NCI-H82 treated with DMSO at 0.1 percent for 48 hours (cell line): ENCODE data around the gene DST.

ENCODE experiments used
- DNase-seq: peaks from one replicate; lab custom pipeline; 2025; ENCODE audit not compliant: unreplicated experiment; lab: John Stamatoyannopoulos, UW

DST gene

DNA sequence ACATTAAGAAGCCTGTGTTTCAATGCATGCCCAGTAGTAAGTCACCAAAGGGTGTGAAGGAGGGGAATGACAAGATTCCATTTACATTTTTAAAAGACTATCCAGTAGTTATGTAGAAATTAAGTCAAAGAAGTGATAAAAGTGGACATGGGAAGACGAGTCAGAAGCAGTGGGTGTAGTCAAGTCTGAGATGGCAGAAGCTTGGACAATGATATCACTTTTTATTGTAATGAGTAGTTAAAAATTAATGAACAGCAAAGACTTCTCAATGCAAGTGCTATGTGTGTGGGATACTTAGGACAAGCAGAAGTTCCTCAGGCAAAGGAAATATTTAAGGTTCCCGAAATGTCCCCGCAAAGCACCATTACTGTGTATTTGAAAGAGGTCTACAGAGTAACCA is 156.0 kb downstream of the DST start:
- no peak for DNase-seq

DNA sequence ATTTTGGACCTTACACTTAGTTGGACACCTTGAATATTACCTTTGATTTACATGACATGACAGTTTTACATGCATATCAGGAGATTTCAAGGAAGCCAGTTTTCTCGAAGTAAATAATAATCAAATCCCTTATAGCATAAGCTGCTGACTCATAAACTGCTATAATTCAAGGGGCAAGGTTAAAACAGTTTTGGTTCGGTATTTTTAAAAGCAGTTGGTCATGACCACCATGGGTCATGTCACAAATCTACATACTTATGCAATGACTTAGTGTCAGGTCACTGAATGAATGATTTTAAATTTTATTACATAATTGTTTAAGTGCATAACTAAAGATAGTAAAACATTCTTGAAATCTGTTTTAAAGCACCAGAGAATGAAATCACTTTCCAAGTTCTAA is 158.0 kb downstream of the DST start:
- no peak for DNase-seq

DNA sequence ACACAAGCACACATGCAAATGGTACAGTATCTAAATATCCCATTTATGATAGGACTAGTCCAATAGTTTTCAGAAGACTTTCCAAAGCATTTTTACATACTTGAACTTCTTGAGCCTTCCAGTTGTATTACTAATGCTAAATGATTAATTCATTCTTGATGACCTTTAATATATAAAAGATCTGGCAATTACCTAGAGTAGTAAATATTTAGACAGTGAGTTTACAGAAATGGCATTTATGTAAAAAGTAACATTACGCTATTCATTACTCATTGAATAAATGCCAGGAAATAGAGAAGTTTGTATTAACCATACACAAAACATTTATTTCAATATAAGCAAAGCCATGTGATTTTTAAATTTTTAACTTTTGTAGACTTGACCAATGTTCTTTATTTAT is 158.8 kb downstream of the DST start:
- DNase-seq = no peak

DNA sequence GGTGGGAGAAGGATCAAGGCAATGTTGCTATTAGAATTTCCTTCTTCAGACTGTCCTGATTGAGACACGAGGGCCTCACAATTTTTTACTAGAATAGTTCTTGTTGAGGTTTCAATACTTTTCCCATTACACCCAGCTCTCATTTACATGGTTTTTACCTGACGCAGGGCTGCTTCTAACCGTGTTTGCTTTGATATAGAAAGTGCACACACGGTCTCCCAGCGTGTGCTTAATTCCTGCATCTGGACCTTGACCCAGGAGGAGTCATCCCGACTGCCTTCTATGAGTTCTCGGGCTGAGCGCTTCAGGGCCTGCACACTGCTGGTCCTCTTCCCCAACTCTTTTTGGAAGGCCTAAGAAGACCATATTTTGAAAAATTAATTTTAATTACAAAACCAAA is 160.2 kb downstream of the DST start:
- no peak for DNase-seq

DNA sequence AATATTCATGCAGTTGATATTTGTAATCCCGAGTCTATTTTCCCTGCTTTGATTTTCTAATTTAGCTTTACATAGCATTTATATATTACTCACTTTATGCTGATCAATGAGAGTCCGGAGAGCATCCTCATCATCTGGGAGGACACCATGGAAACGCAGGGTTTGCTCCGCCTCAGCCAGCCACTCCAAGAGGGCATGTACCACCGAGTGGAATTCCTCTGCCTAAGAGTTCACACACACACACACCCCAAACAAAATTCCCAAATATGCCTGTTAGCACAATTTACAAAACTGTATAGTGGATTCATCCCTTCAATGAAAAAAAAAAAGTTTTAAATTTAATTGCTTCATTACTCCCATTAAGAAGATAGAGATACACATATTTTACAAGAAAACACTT is 160.7 kb downstream of the DST start:
- no peak for DNase-seq

DNA sequence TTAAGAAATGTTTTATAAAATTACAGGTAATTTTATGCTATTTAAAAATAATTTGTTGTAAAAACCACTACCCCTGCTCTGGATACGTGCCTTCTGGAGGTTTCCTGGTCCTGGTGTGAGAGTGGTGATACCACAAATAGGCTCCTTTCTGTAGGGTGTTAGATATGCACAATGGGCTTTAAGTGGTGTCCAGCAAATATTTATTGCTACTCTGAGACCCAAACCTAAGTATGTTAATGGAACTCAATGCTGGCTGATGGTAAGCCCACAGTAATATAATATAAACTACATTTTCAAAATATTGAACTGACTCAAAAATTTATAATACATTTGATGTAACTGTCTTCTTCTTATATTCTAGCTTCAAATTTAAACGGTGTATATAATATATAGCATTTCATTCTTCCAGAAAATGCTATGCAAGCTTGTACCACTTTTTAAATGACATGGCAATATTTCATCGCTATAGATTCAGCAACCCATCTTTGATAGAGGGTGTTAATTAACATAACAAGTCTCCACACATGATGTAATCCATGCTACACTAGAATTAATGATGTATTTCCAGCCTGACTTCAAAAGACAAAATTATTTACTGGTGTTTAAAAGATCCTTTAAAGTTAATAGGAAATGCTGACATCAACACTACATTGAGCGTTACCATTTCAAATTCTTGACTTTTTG is 161.9 kb downstream of the DST start:
- DNase-seq = no peak

DNA sequence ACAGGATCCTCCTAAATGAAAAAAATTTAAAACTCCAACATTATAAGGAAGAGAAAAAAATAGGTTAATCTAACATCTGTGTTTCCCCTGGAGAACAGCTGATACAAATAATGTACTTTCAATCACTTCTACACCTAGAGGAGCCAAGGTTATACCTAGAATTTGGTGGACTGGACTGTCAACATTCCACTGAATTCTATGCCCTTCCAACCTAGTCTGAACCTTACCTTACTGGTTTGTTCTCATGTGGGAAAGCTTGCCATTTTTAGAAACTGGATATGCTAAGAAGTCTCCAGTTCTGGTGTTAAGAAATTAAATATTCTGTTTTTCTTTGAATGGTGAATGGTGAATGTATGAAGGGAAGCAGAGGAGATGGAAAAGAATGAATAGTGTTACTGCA is 162.4 kb downstream of the DST start:
- no peak for DNase-seq

DNA sequence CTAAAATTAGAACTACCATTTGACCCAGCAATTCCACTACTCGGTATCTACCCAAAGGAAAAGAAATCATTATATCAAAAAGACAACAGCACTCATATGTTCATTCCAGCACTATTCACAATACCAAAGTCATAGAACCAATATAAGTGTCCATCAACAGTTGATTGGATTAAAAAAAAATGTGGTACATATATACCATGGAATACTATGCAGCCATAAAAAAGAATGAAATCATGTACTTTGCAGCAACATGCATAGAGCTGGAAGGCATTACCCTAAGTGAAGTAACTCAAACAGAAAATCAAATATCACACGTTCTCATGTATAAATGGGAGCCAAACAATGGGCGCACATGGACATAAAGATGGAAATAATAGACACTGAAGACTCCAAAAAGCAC is 163.3 kb downstream of the DST start:
- no peak for DNase-seq

DNA sequence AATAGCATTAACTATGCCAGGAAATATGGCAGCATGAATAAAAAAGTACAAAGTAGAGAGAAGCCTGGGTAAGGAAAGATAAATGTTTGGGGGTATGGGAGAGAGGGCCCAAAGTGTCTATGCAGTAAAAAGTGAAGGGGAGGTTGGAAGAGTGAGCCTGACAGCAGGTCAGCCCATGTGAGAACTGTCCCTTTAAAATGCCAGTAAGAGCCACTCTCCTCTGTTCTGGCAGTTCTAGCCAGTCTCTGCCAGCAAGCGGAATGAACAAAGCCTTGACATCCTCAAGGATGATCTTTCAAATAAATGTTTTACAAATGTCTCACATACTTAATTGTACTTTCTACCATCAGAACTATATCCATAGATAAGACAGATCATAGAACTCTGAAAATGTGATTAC is 164.5 kb downstream of the DST start:
- DNase-seq = no peak

DNA sequence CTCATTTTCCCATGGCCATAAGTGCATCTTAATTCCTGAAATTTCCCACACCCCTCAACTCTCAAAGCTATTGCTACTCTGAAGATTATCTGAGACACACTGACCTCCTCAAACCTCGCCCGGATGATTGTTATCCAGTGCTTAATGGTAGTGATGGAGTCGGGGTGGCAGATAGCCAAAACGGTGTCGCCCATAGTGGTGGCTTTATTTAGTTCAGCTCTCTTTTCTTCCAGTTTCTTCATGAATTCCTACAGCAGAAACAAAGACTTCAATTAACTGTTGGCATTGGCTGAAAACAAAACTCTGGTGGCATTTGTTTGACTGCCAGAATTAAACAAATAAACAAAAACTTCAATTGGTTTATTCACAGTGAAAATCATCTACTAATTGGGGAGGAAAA is 165.4 kb downstream of the DST start:
- DNase-seq = no peak

DNA sequence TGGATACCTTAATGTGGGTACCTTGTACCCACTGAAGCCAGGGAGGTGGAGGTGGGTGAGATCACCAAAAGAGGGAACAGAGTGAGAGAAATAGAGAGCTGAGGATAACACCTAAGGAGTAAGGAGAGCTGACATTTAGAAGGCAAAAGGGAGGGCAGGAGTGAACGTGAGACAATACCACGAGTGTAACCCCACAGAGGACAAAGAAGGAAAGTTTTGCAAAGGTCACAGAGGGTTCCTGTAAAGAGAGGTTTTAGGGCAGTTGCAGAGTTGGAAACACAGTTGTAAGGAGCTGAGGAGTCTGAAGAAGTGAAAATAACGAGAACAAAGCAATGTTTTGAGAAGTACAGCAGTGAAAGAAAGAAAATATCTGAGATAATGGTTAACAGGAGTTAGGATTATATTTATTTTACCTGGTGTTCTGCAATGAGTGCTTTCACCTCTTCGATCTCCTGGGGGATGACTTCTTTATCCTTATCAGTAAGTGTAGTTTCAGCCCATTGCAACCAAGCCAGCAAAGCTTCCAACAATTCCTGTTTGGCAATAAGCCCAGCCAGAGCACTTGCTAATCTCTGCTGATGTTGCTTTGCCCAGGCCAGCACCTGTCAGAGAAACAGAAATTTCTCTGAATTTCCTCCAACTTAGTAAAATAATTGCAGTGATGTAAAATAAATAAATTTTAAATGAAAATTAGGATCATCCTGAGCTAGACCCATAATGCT is 166.8 kb downstream of the DST start:
- no peak for DNase-seq

DNA sequence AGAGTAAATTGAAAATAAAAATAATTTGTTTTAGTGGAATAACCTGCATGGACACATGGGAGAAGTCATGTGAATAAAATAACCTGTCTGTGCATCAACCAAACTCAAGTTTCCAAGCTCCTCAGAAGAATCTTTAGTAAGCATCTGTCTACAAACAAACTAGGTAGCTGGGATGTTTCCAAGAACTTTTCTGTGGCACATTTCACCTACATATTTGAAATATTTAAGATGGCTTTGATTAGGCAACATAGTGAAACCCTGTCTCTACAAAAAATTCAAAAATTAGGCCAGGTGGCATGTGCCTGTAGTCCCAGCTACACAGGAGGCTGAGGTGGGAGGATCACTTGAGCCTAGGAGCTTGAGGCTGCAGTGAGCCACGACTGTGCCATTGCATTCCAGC is 168.2 kb downstream of the DST start:
- DNase-seq = no peak

DNA sequence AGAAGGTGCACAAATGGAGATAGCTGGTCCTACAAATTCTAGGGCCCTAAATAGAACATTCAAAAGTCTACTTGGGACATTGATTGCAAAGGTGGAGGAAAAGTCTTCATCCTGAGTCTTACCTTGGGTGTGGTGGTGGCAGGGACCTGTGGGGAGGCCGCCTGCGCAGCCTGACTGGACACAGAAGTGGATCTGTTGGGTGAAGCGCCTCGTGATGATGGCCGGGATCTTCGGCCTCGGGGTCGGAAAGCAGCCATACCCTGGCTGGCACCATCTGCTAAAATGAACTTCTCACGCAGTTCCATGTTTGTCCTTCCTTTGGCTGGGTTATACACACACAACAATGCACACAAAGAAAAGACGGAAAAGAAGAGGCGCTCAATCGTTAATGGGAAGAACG is 179.2 kb downstream of the DST start:
- DNase-seq = no peak

DNA sequence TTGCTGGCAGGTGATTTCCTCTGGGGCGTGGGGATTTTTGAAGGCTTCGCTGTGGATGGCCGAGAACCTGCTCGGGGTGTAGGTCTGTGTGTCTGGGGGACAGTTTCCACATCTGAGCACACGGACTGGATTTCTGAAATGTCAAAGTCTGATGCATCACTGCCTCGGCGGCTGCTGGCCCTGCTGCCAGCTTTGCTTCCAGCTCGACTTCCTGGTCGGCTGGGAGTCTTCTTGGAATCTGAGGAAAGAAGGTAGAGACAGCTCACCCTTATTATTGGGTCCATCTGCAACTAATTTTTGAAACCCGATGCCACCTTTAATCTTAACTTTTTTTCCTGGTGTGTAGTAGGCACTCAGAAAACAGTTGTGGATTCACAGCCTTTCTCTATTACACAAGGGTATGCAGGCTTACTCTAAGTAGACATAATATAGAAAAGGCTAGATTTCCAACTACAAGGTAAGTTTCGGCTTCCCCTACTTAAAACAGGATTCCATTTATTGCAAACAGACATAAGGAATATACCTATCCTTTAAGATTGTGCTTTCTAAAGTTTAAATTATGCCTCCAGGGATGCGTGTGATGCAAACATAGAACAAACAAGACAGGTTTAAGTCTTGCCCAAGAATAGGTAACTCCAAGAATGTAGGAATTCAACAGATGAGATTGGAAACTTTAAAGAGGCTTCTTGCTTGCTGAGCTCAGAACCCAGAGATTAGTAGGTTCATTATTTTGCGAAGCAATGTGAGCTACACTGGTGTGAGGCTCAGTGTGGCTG is 183.5 kb downstream of the DST start:
- DNase-seq = no peak

DNA sequence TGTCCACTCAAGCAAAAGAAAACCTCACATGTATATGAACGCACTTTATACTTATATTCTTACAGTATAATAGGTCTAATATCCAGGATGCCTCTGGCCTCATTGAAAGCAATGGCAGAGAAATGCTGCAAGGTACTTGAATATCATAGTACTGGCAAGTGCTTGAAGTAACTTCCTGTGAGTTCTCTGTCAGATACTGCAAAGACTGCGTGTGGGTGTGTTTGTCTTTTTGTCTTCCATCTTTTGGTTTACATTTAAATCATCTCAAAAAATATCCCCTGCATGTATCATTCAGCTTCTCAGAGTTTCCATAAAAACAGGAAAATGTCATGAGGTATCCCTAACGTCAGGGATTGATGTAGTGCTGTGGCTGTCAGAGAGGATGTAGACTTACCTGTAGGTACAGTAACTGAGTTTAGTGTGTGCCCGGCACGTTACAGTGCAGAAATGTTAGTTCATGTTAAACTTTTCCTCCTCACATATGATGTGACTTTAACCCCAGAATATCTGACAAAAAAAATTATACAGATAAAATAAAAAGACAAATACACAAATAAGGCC is 184.3 kb downstream of the DST start:
- DNase-seq = no peak

DNA sequence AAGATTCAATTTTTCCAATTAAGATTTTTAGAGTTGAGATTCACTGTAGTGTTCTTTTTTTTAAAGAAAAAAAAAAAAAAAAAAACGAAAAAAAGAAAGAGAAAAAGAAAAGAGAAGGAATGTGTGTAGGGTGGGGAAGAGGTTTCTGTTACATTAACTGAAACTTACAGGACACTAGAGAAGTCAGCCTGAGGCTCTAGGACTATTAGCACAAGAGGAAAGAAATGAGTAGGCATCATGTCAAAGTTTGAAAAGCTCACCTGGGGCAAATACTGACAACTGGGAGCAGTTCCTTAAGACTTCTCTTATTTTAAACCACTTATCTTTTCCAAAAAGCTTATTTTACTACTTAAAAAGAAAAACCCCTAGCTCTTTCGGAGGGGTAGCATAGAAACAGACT is 185.9 kb downstream of the DST start:
- DNase-seq = no peak

DNA sequence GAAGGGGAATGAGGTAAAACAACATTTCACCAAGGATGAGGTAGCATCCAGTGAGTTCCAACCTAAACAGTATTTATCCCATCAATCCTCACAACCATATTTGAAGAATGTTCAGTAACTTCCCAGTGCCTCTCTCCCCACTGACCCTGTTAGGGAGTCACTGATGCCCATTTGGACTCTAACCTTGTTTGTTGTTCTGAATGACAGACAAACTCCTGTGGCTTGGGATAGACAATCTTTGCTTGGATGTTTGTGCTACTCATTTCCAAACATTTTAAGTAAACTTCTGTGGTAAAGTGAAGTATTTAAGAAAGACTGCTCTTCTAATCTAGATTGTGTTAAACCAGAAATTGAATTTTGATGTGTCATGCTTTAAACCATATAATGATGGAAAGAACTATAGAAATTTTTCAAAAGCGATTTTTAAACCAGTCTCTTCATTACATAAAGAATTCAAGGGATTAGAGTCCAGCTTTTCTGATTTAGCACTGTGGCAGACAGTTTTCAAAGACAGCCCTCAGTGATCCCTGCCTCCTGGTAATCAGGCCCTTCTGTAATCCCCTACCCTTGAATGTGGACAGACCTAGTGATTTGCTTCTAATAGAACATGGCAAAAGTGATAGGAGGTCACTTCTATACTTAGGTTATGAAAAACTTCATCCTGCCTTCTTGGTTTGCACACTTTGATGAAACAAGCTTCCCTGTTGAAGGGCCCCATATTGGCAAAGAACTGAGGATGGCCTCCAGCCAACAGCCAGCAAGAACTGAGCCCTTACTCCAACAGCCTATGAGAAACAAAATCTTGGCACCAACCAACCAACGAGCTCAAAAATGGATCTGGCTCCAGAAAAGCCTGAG is 191.6 kb downstream of the DST start:
- DNase-seq = no peak

DNA sequence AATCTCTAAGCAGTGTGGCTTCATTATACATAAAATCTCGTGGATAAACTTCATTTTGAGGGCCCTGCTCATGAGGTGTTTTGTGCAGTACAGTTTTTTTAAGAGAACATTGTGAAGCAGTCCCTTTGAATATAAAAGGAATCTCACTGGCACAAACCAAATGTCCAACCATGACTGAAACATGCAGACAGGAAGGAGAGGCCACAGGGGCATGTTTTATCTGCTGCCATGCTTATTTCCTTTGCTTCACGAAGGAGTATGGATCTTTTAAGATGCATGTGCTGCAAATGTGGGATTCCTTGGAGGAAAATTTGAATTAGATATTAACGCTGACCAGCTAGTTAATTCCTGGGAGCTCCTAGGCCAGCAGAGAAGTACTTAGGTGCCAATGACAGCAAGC is 192.3 kb downstream of the DST start:
- DNase-seq = no peak

DNA sequence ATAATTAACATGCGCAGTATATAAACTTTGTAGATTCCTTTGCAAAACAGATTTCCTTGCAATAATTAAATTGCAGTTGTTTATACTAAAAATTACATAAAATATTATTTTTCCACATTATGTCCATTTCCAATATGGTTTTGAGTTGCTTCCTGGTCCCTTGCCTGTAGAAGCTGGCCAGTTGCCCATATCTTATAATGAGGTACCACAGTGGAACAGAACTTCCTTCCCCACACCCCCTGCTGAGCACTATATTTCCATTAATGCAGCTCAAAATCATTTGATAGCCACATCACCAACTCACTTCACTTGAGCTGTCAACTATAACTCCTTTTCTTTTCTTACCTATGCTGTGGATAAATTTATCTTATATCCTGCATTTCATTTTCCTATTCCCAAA is 194.6 kb downstream of the DST start:
- DNase-seq = no peak

DNA sequence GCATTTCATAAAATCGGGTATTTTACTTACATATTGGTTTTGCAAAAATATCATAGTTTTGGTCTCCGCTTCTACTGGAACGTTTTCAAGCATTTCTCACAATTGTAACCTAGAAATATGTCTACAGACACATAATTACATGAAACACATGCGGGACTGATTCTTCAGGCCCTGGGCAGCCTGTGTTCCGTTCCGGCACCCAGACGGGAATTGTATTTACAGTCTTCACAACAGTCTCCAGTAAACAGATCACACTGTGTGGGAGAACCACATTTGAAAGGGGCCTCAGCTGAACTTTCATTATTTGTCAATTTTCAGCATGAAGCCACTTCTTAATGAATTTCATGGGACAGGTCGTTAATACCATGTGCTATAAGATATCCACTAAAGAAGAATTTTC is 196.9 kb downstream of the DST start:
- DNase-seq = no peak

DNA sequence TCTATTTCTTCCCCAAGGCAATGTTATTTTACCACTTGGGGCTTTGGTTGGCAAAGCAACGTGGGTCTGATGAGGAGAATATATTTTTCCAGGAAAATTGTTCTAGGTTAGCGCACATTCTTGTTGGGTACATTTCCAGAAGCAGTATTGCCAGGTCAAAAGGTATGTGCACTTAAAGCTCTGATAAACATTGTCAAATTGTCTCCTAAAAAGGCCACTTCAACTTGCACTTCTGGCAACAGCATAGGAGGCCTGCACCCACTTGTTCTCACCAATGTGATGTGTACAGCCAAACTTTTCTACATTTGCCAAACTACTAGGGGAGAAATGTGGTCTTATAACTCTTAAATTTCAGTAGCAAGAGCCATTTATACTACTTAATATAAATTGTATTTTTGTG is 197.8 kb downstream of the DST start:
- no peak for DNase-seq
